DMS79 (cell line): ENCODE results near the gene APOBEC3F.

Experiments
- DNase-seq: peaks from one replicate; lab custom pipeline; 2025; lab: John Stamatoyannopoulos, UW

APOBEC3F gene

DNA sequence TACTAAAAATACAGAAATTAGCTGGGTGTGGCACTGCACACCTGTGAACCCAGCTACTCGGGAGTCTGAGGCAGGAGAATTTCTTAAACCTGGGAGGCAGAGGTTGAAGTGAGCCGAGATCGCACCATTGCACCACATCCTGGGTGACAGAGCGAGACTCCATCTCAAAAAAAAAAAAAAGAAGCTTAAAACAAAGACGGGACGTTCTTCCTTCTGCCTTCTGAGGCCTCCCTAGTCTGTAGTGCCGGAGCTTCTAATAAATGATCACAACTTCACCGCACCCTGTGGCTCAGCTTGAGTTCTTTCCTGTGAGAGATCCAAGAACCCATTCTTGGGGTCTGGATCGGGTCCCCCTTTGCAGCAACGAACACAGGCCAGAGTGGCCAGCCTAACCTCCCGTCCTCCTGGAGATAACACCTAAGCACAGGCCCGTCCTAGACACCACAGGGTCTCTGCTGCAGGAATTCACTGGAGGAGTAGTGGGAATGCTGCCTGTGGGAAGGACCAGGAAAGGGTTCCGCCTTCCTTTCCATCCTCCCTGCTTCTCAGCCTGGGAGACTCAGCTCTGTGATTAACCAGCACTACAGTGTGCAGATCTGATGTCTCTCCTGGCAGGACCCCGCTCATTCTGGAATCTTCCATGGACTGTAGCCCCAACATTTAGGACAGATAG lies 54.2 kb downstream of the APOBEC3F start:
- no peak for DNase-seq

- DNase-seq = no peak
Measured at GRCh38 chr22:39095971-39096370, 55.3 kb downstream of the APOBEC3F start.

- peak; percentile 41 for DNase-seq
Measured at GRCh38 chr22:39097098-39098020, 56.7 kb downstream of the APOBEC3F start, which contains the start of gene APOBEC3H. Gene APOBEC3H (plus strand): TSS chr22:39097244. CDS start chr22:39100279, 3,035 bp downstream.

GRCh38 chr22:39098026-39098425 lies 57.4 kb downstream of the APOBEC3F start:
- DNase-seq = no peak

DNA sequence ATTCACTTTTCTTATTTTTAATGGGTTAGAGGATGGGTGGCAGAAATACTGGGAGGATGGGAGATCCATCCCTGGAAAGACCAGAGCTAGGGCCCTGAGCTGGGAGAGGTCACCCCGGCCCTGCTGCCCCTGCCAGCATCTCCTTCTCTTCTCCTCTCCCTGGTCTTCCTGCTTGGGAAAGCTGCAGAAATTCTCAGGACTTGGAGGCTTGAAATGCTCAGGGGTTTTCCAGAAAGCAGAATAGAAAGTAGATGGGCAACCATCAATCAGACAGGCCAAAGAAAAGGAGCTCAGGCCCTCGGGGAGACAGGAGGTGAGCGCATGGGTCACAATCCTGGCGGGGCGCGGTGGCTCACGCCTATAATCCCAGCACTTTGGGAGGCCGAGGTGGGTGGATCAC lies 57.9 kb downstream of the APOBEC3F start:
- no peak for DNase-seq

DNA sequence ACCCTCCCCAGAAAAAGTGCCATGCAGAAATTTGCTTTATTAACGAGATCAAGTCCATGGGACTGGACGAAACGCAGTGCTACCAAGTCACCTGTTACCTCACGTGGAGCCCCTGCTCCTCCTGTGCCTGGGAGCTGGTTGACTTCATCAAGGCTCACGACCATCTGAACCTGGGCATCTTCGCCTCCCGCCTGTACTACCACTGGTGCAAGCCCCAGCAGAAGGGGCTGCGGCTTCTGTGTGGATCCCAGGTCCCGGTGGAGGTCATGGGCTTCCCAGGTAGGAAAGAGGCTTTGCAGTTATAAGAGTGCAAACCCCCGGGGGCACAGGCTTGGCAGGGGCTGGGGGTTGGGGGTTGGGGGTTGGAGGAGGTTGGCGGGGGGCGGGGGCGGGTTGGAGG lies 60.6 kb downstream of the APOBEC3F start:
- no peak for DNase-seq

DNA sequence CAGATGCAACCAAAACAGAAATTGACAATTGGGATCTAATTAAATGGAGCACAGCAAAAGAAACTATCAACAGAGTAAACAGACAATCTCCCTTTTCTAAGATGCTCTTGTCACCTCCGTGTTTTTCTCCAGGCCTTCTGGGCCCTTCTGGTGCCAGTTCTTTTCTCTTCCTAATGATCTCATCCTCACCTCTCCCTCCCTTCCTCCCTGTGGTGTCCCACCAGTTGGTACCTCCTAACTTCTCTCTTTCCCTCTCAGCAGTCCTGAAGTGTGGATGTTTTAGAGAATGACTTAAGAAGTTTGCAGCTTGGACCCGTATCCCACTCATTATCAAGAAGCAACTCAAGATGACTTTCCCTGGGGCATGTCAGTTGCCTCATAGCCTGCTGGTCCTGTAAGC lies 62.8 kb downstream of the APOBEC3F start:
- DNase-seq = no peak
